Activated CD4-positive, alpha-beta memory T cell treated with anti-CD3 and anti-CD28 coated beads for 36 hours (primary cell): ENCODE measurements around the gene FAM53A. TPM values are rescaled to one million over a fixed set of nuclear protein-coding genes. Genes with fewer than 3 reads are reported as not detected.
A peak's percentile ranks its signal among the peaks of the same experiment; 100 is the strongest.
"Not testable (repeated sequence)": the region's sequence is repeated elsewhere in the genome, so short reads cannot be mapped to it uniquely, and the experiment has no call there.

Experiments used
- CTCF ChIA-PET: fragments of 350-600 bp; sonication (Branson Sonifier 250); formaldehyde crosslinking; loops from one replicate; lab custom pipeline; 2021; ENCODE audit warnings: antibody characterized with exemption, inconsistent platforms; lab: Charles Lee
- POLR2A ChIA-PET: fragments of 350-600 bp; sonication (Branson Sonifier 250); formaldehyde crosslinking; loops from one replicate; lab custom pipeline; 2021; ENCODE audit warnings: antibody characterized with exemption; lab: Charles Lee
- DNase-seq: peaks from one replicate; pipeline ENCODE4 v3.0.0-alpha.2; 2020
- H3K27ac Mint-ChIP-seq: one replicate; pipeline ENCODE4 v1.8.0; 2021; ENCODE audit warnings: mixed read lengths
- H3K27me3 Mint-ChIP-seq: one replicate; pipeline ENCODE4 v1.8.0; 2021; ENCODE audit warnings: mixed read lengths
- H3K36me3 Mint-ChIP-seq: one replicate; pipeline ENCODE4 v1.8.0; 2021; ENCODE audit warnings: mixed read lengths
- H3K4me1 Mint-ChIP-seq: one replicate; pipeline ENCODE4 v1.8.0; 2021; ENCODE audit warnings: low read depth, mixed read lengths
- H3K4me3 Mint-ChIP-seq: one replicate; pipeline ENCODE4 v1.8.0; 2021; ENCODE audit warnings: mild to moderate bottlenecking, mixed read lengths
- H3K9me3 Mint-ChIP-seq: one replicate; pipeline ENCODE4 v1.8.0; 2021; ENCODE audit warnings: mixed read lengths
- intact Hi-C: fragments of 100-400 bp; cut with micrococcal nuclease; formaldehyde crosslinking; loops from one replicate; pipeline ENCODE4 v1.15.1; 2023
- total RNA-seq, 2 experiments: library from RNA; stranded (reverse); gene quantifications; one replicate each; pipeline ENCODE4 v1.2.3, GENCODE V29; 2021

The FAM53A gene
- total RNA-seq, 2 experiments from 2014 or later: 1.3 to 1.4 TPM

GRCh38 chr4:1610791-1611500 lies 73.2 kb downstream of the FAM53A start:
- intact Hi-C loops: no loop called here
- H3K27ac Mint-ChIP-seq: no peak overlapping the region
- H3K4me1 Mint-ChIP-seq: peaks cover 21% of the 10 kb centered on the region
- H3K4me3 Mint-ChIP-seq: no peak overlapping the region
- DNase-seq: no peak
- peaks cover 6% of the 10 kb centered on the region for H3K9me3 Mint-ChIP-seq
- H3K36me3 Mint-ChIP-seq: no peaks in the 10 kb centered on the region
- ChIA-PET POLR2A (no interaction called here), CTCF (no interaction called here)
- no peaks in the 10 kb centered on the region for H3K27me3 Mint-ChIP-seq

- intact Hi-C loops: no loop called here
- Mint-ChIP-seq H3K4me1 (peaks cover 19% of the 10 kb centered on the region), H3K9me3 (peaks cover 6% of the 10 kb centered on the region), H3K36me3 (no peaks in the 10 kb centered on the region), H3K27me3 (no peaks in the 10 kb centered on the region), H3K4me3 (no peak overlapping the region), H3K27ac (no peak overlapping the region)
- ChIA-PET POLR2A (no interaction called here), CTCF (no interaction called here)
- DNase-seq: no peak
Observed at GRCh38 chr4:1609901-1610790, 74.0 kb downstream of the FAM53A start.

- H3K36me3 Mint-ChIP-seq: no peaks in the 10 kb centered on the region
- intact Hi-C loops: no loop called here
- ChIA-PET POLR2A (no interaction called here), CTCF (no interaction called here)
- H3K9me3 Mint-ChIP-seq: no peaks in the 10 kb centered on the region
- peaks cover 20% of the 10 kb centered on the region for H3K4me1 Mint-ChIP-seq
- H3K4me3 Mint-ChIP-seq: no peak overlapping the region
- no peak for DNase-seq
- no peaks in the 10 kb centered on the region for H3K27me3 Mint-ChIP-seq
- no peak overlapping the region for H3K27ac Mint-ChIP-seq
Observed at GRCh38 chr4:1608821-1609500, 75.2 kb downstream of the FAM53A start.

- peaks cover 17% of the 10 kb centered on the region for H3K4me1 Mint-ChIP-seq
- no peak overlapping the region for H3K4me3 Mint-ChIP-seq
- no peaks in the 10 kb centered on the region for H3K27me3 Mint-ChIP-seq
- no peak overlapping the region for H3K27ac Mint-ChIP-seq
- H3K36me3 Mint-ChIP-seq: no peaks in the 10 kb centered on the region
- H3K9me3 Mint-ChIP-seq: no peaks in the 10 kb centered on the region
- no peak for DNase-seq
- ChIA-PET CTCF (no interaction called here), POLR2A (no interaction called here)
- intact Hi-C loops: no loop called here
Observed at GRCh38 chr4:1608196-1608820, 75.8 kb downstream of the FAM53A start.

GRCh38 chr4:1607436-1608195 lies 76.5 kb downstream of the FAM53A start:
- POLR2A ChIA-PET, intact Hi-C loops, H3K27ac Mint-ChIP-seq, H3K4me3 Mint-ChIP-seq, H3K9me3 Mint-ChIP-seq, H3K27me3 Mint-ChIP-seq, DNase-seq, H3K36me3 Mint-ChIP-seq: not testable (repeated sequence)
- CTCF ChIA-PET: interaction anchor here (0.6 kb wide), 1 partner anchor 830 kb away, joined by 3 read pairs; no protein-coding TSS in a partner anchor
- H3K4me1 Mint-ChIP-seq: peaks cover 17% of the 10 kb centered on the region

- CTCF ChIA-PET: interaction anchor here (0.7 to 1.1 kb wide), 2 partner anchors 15 to 229 kb away, joined by 3 read pairs; no protein-coding TSS in a partner anchor
- Mint-ChIP-seq H3K36me3 (no peaks in the 10 kb centered on the region), H3K4me1 (peaks cover 17% of the 10 kb centered on the region), H3K27ac (no peak overlapping the region), H3K9me3 (no peaks in the 10 kb centered on the region), H3K27me3 (no peaks in the 10 kb centered on the region), H3K4me3 (no peak overlapping the region)
- intact Hi-C loops: no loop called here
- peak; percentile 49 for DNase-seq
- POLR2A ChIA-PET: no interaction called here
Observed at GRCh38 chr4:1604706-1605205, 79.4 kb downstream of the FAM53A start.

DNA sequence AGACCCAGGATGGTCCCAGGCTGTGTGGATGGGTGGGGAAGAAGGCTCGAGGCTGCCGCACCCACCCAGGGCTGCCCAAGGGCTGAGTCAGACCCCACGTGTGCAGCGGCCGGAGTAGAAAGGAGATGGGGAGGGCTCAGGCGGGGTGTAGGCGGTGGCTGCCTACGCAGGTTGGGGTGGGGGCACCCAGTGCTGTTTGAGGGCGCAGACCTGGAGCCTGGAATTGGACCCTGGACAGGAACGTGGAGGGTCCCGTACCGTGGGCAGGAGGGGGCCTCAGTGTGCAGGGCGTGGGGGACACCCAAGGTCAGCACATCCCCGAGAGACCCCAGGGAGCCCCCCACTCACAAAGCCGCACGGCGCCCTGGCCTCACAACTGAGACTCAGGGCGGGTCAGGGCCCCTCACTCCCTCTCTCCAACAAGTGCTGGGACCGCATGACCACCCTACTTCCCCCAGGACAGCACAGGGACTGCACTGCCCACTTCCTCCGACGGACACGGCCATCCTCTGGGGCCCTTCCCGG lies 79.9 kb downstream of the FAM53A start:
- Mint-ChIP-seq H3K4me3 (no peak overlapping the region), H3K36me3 (no peaks in the 10 kb centered on the region), H3K4me1 (peaks cover 17% of the 10 kb centered on the region), H3K9me3 (no peaks in the 10 kb centered on the region), H3K27ac (no peak overlapping the region), H3K27me3 (no peaks in the 10 kb centered on the region)
- DNase-seq: no peak
- intact Hi-C loops: no loop called here
- POLR2A ChIA-PET: no interaction called here
- CTCF ChIA-PET: no interaction called here

GRCh38 chr4:1603413-1604135 lies 80.5 kb downstream of the FAM53A start:
- Mint-ChIP-seq H3K4me3 (no peak overlapping the region), H3K27me3 (no peaks in the 10 kb centered on the region), H3K4me1 (peaks cover 17% of the 10 kb centered on the region), H3K27ac (no peak overlapping the region), H3K9me3 (no peaks in the 10 kb centered on the region), H3K36me3 (no peaks in the 10 kb centered on the region)
- POLR2A ChIA-PET: no interaction called here
- no peak for DNase-seq
- CTCF ChIA-PET: no interaction called here
- intact Hi-C loops: no loop called here

GRCh38 chr4:1602655-1603412 lies 81.3 kb downstream of the FAM53A start:
- Mint-ChIP-seq H3K4me3 (no peak overlapping the region), H3K9me3 (no peaks in the 10 kb centered on the region), H3K27ac (no peak overlapping the region), H3K27me3 (no peaks in the 10 kb centered on the region), H3K4me1 (peaks cover 17% of the 10 kb centered on the region), H3K36me3 (no peaks in the 10 kb centered on the region)
- DNase-seq: no peak
- POLR2A ChIA-PET: no interaction called here
- intact Hi-C loops: no loop called here
- CTCF ChIA-PET: no interaction called here

DNA sequence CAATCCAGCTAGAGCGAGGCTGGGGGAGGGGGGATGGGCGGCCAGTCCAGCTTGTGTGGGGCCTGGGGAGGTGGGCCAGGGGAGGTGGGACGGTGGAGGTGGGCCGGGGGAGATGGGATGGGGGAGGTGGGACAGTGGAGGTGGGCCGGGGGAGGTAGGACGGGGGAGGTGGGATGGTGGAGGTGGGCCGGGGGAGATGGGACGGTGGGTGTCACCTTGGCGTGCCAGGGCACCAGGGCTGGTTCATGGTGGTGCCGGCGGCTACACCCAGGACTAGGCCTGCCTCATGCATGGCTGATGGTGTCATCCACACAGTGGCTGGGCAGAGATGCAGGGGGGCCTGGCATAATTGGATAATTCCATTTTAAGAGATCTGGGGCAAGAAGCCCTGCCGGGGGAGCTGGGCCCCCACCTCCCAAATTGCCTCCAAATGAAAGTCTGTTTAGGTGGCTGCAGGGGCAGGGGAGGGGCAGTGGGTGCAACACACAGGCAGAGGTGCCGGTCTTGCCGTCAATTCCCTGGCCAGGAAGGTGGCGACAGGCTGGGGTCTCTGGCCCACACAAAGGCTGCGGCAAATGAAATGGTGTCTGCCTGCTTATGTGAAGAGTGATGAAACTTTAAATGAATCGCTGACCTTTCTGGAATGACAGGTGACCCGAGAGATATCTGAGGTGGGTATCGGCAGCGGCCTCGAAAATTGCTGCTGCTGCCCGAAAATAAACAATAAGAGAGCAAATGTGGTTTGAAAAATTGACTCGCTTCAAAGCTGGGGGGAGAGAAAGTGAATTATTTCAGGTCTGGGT lies 82.1 kb downstream of the FAM53A start:
- Mint-ChIP-seq H3K27me3 (no peaks in the 10 kb centered on the region), H3K4me3 (no peak overlapping the region), H3K27ac (no peak overlapping the region), H3K4me1 (peaks cover 17% of the 10 kb centered on the region), H3K36me3 (no peaks in the 10 kb centered on the region), H3K9me3 (no peaks in the 10 kb centered on the region)
- CTCF ChIA-PET: no interaction called here
- intact Hi-C loops: no loop called here
- POLR2A ChIA-PET: no interaction called here
- no peak for DNase-seq
